Liver (tissue), 3 donors: ENCODE results near the gene ZNF222.

ENCODE experiments used
- ATF3 ChIP-seq: IDR thresholded peaks from 2 replicates; pipeline ENCODE4 v1.6.1; 2016; ENCODE audit warnings: antibody characterized with exemption
- CTCF ChIP-seq: fragments of 150-350 bp; IDR thresholded peaks from 2 replicates; pipeline ENCODE4 v1.5.1; 2017; ENCODE audit warnings: improper control_type of control experiment, low read depth, low read length; ENCODE audit not compliant: missing input control
- FOXA1 ChIP-seq: IDR thresholded peaks from 2 replicates; pipeline ENCODE4 v1.6.1; 2016; ENCODE audit warnings: antibody characterized with exemption
- GABPA ChIP-seq, 2 donors: IDR thresholded peaks in 1 of 2; conservative IDR thresholded peaks in 1 of 2; 2 replicates each; pipeline ENCODE4 v1.6.1; 2016; ENCODE audit warnings: antibody characterized with exemption in 2 of 2, mild to moderate bottlenecking in 1 of 2, moderate library complexity in 1 of 2
- MAX ChIP-seq: IDR thresholded peaks from 2 replicates; pipeline ENCODE4 v1.6.1; 2016; ENCODE audit warnings: antibody characterized with exemption
- RAD21 ChIP-seq, 2 donors: IDR thresholded peaks; 2 replicates each; pipeline ENCODE4 v1.6.1; 2016; ENCODE audit warnings: antibody characterized with exemption in 2 of 2, mild to moderate bottlenecking in 2 of 2
- REST ChIP-seq: IDR thresholded peaks from 2 replicates; pipeline ENCODE4 v1.6.1; 2016; ENCODE audit warnings: antibody characterized with exemption, mild to moderate bottlenecking
- SP1 ChIP-seq: IDR thresholded peaks from 2 replicates; pipeline ENCODE4 v1.6.1; 2018; ENCODE audit warnings: antibody characterized with exemption, mild to moderate bottlenecking
- TAF1 ChIP-seq: conservative IDR thresholded peaks from 2 replicates; pipeline ENCODE4 v1.6.1; 2016; ENCODE audit warnings: antibody characterized with exemption, mild to moderate bottlenecking
- donor health status: healthy.
- donor health status: healthy.

- TF ChIP-seq SP1 (no peak), MAX (no peak), CTCF (no peak), TAF1 (no peak), FOXA1 (no peak), REST (no peak), ATF3 (no peak), RAD21 (IDR thresholded peaks at IDR 0.05) (no peak), GABPA (IDR thresholded peaks at IDR 0.05 in 1 of 2, conservative IDR thresholded peaks at IDR 0.05 in 1 of 2) (no peak)
These were observed 41.7 kb upstream of the ZNF222 start for GRCh38 chr19:43983544-43983911.
